ENCODE measurements around the gene DTNA.

DTNA gene

GRCh38 chr18:34844732-34845459 lies 134.8 kb downstream of the DTNA start:
- in situ Hi-C loops (cut with MboI; ENCODE audit: low sequenced_read_pairs, unreplicated experiment): no loop called here
- TF ChIP-seq, protein P1, sequence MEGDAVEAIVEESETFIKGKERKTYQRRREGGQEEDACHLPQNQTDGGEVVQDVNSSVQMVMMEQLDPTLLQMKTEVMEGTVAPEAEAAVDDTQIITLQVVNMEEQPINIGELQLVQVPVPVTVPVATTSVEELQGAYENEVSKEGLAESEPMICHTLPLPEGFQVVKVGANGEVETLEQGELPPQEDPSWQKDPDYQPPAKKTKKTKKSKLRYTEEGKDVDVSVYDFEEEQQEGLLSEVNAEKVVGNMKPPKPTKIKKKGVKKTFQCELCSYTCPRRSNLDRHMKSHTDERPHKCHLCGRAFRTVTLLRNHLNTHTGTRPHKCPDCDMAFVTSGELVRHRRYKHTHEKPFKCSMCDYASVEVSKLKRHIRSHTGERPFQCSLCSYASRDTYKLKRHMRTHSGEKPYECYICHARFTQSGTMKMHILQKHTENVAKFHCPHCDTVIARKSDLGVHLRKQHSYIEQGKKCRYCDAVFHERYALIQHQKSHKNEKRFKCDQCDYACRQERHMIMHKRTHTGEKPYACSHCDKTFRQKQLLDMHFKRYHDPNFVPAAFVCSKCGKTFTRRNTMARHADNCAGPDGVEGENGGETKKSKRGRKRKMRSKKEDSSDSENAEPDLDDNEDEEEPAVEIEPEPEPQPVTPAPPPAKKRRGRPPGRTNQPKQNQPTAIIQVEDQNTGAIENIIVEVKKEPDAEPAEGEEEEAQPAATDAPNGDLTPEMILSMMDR (IDR thresholded peaks at IDR 0.05; ENCODE audit: borderline replicate concordance, control extremely low read depth, extremely low read depth, insufficient read depth, missing control alignments): no peak
- no peak for DNase-seq (ENCODE audit: low spot score)

GRCh38 chr18:34847408-34847807 lies 137.3 kb downstream of the DTNA start:
- in situ Hi-C loops (cut with MboI; ENCODE audit: low sequenced_read_pairs, unreplicated experiment): no loop called here
- DNase-seq (ENCODE audit: low spot score): no peak
- TF ChIP-seq, protein P1 (IDR thresholded peaks at IDR 0.05; ENCODE audit: borderline replicate concordance, control extremely low read depth, extremely low read depth, insufficient read depth, missing control alignments): no peak

DNA sequence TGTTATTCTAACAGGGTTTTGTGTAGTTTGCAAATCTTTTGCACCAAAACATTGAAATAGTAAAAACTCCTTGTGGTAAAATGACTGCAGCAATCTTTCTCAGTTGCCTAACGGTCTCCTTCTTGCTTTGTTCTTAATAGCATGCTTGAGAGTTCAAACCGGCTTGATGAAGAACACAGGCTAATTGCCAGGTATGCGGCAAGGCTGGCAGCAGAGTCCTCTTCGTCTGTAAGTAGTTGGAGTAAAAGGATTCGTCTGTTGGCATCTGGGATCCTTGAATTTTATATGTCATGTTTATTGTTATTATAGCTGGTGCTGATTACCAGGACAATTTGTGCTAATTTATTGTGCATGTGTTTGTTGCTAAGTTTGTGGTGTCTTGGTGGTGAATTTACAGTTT lies 138.1 kb downstream of the DTNA start:
- no peak for DNase-seq (ENCODE audit: low spot score)
- in situ Hi-C loops (cut with MboI; ENCODE audit: low sequenced_read_pairs, unreplicated experiment): no loop called here
- TF ChIP-seq, protein P1 (IDR thresholded peaks at IDR 0.05; ENCODE audit: borderline replicate concordance, control extremely low read depth, extremely low read depth, insufficient read depth, missing control alignments): no peak

GRCh38 chr18:34848695-34849094 lies 138.6 kb downstream of the DTNA start:
- no peak for DNase-seq (ENCODE audit: low spot score)
- in situ Hi-C loops (cut with MboI; ENCODE audit: low sequenced_read_pairs, unreplicated experiment): no loop called here
- TF ChIP-seq, protein P1 (IDR thresholded peaks at IDR 0.05; ENCODE audit: borderline replicate concordance, control extremely low read depth, extremely low read depth, insufficient read depth, missing control alignments): no peak

DNA sequence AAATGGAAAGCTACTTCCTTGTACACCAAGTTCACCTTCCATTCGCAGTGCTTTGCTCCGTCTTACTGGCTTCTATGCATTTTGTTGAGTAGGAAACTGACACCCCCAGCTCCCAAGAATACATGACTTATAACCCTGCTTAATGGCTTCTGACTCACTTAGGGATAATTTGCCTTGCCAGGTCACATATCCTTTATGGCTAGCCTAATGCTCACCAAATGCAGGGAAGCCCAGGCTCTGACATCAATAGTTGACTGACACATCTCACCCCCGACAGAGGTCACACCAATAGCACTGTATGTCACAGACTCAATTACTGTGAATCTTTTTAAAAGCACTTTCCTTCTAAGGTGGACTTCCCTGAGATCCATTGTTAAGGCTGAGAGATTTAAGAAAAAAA lies 147.2 kb downstream of the DTNA start:
- TF ChIP-seq, protein P1 (IDR thresholded peaks at IDR 0.05; ENCODE audit: borderline replicate concordance, control extremely low read depth, extremely low read depth, insufficient read depth, missing control alignments): no peak
- no peak for DNase-seq (ENCODE audit: low spot score)
- in situ Hi-C loops (cut with MboI; ENCODE audit: low sequenced_read_pairs, unreplicated experiment): no loop called here

DNA sequence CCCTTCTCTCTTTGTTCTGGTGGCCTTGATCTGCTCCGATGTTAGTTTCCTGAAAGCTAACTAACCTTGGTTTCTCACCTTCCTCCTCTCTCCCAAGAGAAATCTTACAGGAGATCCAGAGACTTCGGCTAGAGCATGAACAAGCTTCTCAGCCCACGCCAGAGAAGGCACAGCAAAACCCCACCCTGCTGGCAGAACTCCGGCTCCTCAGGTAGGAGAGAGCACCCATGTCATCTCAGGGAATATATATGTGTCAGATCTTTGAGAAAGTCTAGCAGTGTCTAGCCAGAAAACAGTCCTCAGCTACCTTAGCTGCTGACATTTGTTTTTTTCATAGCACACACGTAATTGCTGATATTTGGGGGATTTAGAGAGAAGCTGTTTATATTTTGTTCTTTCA lies 148.1 kb downstream of the DTNA start:
- TF ChIP-seq, protein P1 (IDR thresholded peaks at IDR 0.05; ENCODE audit: borderline replicate concordance, control extremely low read depth, extremely low read depth, insufficient read depth, missing control alignments): no peak
- in situ Hi-C loops (cut with MboI; ENCODE audit: low sequenced_read_pairs, unreplicated experiment): no loop called here
- no peak for DNase-seq (ENCODE audit: low spot score)

Data from GM13976 (cell line).